Subcutaneous abdominal adipose tissue (tissue), 5 donors: ENCODE measurements around the gene HNRNPU.
A peak's percentile ranks its signal among the peaks of the same experiment; 100 is the strongest.
"Not testable (repeated sequence)": the region's sequence is repeated elsewhere in the genome, so short reads cannot be mapped to it uniquely, and the experiment has no call there.

Source experiments
- H3K27ac ChIP-seq: one replicate; pipeline ENCODE4 v1.7.0; 2013; ENCODE audit warnings: low read depth, mild to moderate bottlenecking, inconsistent platforms, low read length, moderate library complexity
- H3K27me3 ChIP-seq, 5 donors: one replicate each; pipeline ENCODE4 v1.7.0; 2013; ENCODE audit warnings: low read length in 5 of 5, inconsistent platforms in 1 of 5; ENCODE audit not compliant: control insufficient read depth in 5 of 5, insufficient read depth in 4 of 5
- H3K36me3 ChIP-seq, 5 donors: one replicate each; pipeline ENCODE4 v1.7.0; 2013; ENCODE audit warnings: low read length in 5 of 5; ENCODE audit not compliant: control insufficient read depth in 5 of 5, insufficient read depth in 5 of 5
- H3K4me1 ChIP-seq, 5 donors: one replicate each; pipeline ENCODE4 v1.7.0; 2013; ENCODE audit warnings: low read length in 5 of 5, mild to moderate bottlenecking in 3 of 5, moderate library complexity in 1 of 5; ENCODE audit not compliant: control insufficient read depth in 5 of 5, insufficient read depth in 5 of 5
- H3K4me3 ChIP-seq, 5 donors: one replicate each; pipeline ENCODE4 v1.7.0; 2013; ENCODE audit warnings: low read length in 5 of 5, low read depth in 1 of 5
- H3K9ac ChIP-seq, 5 donors: one replicate each; pipeline ENCODE4 v1.7.0; 2013; ENCODE audit warnings: low read length in 5 of 5, mild to moderate bottlenecking in 4 of 5, moderate library complexity in 3 of 5
- H3K9me3 ChIP-seq, 5 donors: one replicate each; pipeline ENCODE4 v1.7.0; 2013; ENCODE audit warnings: low read length in 5 of 5; ENCODE audit not compliant: control insufficient read depth in 5 of 5
- donor health status: healthy.
- donor health status: healthy.
- donor health status: healthy.
- donor health status: healthy.
- donor health status: healthy.

Gene HNRNPU

DNA sequence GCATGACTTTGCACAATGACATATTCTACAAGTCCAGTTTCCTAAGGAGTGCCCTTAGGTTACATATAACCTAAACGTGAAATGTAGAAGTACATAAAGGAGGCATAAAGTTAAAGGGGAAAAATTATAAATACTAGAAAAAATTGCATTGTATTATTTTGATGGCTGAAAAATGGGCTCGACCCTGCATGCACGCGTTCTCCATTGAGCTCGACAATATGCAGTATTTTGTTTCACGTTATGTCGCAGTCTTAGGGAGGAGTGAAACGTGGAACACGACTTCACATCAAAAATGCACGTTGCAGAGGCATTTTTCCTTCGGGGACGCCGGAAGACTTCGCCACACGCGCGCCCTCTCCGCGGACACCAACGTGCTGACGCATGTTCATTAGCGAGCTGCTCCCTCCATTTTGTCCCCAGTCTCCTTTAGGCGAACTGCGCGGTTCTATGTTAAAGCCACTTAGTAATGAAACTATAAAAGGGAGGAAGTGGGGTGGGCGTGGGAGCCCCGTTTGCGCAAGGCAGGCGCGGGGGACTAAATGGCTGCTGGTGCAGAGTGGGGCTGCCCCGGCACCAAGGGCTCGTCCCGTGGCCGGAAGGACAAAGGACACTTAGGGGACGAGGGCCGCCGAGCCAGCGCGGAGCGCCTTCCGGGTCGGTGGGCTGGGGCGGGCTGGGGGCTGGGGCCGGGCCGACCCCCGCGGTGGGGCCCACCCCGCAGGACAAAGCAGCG lies 29.6 kb downstream of the HNRNPU start:
- Histone ChIP-seq H3K27ac (peak overlapping the region; percentile 95), H3K36me3 (peaks cover 0 to 6% (median 5%) of the 10 kb centered on the region in 5 donors), H3K9me3 (no peaks in the 10 kb centered on the region), H3K4me3 (peak overlapping the region; percentile 69 to 91 (median 75)), H3K4me1 (peaks cover 0 to 26% (median 19%) of the 10 kb centered on the region in 5 donors), H3K27me3 (no peaks in the 10 kb centered on the region), H3K9ac (peak overlapping the region; percentile 8 to 89 (median 77))

DNA sequence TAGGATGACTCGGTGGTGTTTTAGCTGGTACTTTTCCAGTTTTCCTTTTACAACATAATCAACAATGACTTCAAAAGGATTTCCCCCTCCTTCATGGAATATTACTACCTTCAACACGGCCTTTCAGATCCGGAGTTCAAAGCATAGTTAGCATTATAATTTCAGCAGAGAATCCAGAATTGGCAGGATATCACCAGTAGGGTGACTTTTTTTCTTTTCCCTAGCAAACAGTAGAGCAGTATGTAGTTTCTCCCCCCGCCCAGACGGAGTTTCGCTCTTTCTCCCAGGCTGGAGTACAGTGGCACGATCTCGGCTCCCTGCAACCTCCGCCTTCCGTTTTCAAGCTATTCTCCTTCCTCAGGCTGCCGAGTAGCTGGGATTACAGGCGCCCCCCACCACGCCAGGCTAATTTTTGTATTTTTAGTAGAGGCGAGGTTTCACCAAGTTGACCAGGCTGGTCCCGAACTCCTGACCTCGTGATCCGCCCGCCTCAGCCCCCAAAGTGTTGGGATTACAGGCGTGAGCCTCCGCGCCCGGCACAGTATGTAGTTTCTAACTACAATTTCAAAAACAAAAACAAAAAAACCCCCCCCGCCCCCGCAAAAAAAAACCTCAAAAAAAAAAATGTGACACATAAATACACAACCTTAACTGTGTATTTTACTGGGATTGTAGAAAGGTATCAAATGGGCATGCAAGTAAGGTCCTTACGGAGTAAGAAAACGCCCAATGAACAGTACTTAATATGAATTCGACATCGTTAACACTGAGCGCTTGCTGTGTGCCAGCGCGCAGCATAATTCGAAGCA lies 30.4 kb downstream of the HNRNPU start:
- Histone ChIP-seq H3K9me3 (no peaks in the 10 kb centered on the region), H3K27ac (peak overlapping the region; percentile 95), H3K9ac (peak overlapping the region; percentile 12 to 89 (median 77)), H3K4me1 (peaks cover 0 to 26% (median 19%) of the 10 kb centered on the region in 5 donors), H3K27me3 (no peaks in the 10 kb centered on the region), H3K36me3 (peaks cover 0 to 5% (median 0%) of the 10 kb centered on the region in 5 donors), H3K4me3 (peak overlapping the region; percentile 69 to 91 (median 75))

DNA sequence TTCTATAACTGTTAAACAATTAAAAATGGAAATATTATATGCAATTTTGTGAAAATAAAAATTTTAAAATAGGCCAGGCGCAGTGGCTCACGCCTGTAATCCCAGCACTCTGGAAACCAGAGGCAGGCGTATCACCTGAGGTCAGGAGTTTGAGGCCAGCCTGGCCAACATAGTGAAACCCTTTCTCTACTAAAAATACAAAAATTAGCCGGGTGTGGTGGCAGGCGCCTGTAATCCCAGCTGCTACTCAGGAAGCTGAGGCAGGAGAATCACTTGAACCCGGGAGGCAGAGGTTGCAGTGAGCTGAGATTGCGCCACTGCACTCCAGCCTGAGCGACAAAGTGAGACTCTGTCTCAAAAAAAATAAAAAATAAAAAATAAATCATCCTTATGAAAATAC lies 31.1 kb downstream of the HNRNPU start:
- H3K9me3 ChIP-seq, H3K27me3 ChIP-seq, H3K36me3 ChIP-seq: not testable (repeated sequence)
- Histone ChIP-seq H3K9ac (peak overlapping the region in 4 of 5 donors; percentile 23 to 89 (median 73)), H3K4me3 (peak overlapping the region; percentile 69 to 91 (median 75)), H3K4me1 (peaks cover 0 to 26% (median 21%) of the 10 kb centered on the region in 5 donors), H3K27ac (peak overlapping the region; percentile 95)

DNA sequence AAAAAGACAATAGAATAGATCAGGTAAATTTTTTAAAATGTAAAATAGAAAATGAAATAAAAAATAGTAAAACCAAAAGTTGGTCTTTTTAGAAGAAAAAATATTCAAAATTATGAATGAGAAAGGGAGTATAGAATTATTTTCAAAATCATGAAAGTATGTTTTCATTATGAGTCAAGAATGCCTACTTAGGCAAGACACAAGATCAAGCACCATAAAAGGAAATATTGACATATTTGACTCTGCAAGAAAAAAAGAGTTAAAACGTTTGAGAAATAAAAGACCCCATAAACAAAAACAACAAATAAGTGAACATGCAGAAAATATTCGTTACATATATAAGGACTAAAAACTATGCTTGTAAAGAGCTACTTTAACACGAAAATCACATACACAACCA lies 33.7 kb downstream of the HNRNPU start:
- Histone ChIP-seq H3K9me3 (no peaks in the 10 kb centered on the region), H3K36me3 (no peaks in the 10 kb centered on the region), H3K27me3 (no peaks in the 10 kb centered on the region), H3K27ac (no peak overlapping the region), H3K9ac (no peak overlapping the region), H3K4me1 (peaks cover 0 to 9% (median 5%) of the 10 kb centered on the region in 5 donors), H3K4me3 (no peak overlapping the region)

DNA sequence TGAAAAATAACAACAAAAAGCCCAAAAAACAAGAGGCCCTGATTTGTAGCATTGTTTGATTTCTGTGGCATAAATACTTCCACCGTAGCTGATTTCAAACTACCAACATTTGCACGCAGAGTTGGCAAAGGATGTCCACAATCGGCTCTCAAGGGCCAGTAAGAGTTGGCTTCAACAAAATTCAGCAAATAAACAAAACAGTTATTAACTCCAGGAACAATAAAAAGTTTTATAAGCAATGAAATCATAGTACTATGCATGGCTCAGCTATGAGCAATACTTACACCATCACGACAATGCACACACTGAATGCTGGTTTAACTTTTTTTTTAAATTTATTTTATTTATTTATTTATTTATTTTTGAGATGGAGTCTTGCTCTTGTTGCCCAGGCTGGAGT lies 37.6 kb downstream of the HNRNPU start:
- Histone ChIP-seq H3K4me1 (peaks cover 0 to 3% (median 0%) of the 10 kb centered on the region in 5 donors), H3K36me3 (no peaks in the 10 kb centered on the region), H3K4me3 (no peak overlapping the region), H3K9ac (no peak overlapping the region), H3K9me3 (no peaks in the 10 kb centered on the region), H3K27ac (no peak overlapping the region), H3K27me3 (no peaks in the 10 kb centered on the region)

DNA sequence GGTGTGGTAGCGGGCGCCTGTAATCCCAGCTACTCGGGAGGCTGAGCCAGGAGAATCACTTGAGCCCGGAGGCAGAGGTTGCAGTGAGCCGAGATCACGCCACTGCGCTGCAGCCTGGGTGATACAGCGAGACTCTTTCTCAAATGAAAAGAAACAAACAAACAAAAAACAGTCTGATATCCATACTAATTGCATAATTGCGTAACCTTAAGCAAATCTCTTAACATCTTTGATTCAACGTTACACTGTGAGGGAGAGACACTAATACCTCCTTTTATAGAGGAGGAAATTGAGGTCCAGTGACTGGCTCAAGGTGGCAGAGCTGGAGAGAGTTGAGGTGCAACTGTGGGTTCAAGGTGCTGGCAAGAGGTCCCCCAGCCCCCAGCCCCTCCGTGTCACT lies 41.5 kb downstream of the HNRNPU start:
- H3K4me3 ChIP-seq, result no peak overlapping the region
- H3K36me3 ChIP-seq, result no peaks in the 10 kb centered on the region
- no peaks in the 10 kb centered on the region for H3K9me3 ChIP-seq
- no peaks in the 10 kb centered on the region for H3K4me1 ChIP-seq
- no peak overlapping the region for H3K27ac ChIP-seq
- no peaks in the 10 kb centered on the region for H3K27me3 ChIP-seq
- no peak overlapping the region for H3K9ac ChIP-seq

DNA sequence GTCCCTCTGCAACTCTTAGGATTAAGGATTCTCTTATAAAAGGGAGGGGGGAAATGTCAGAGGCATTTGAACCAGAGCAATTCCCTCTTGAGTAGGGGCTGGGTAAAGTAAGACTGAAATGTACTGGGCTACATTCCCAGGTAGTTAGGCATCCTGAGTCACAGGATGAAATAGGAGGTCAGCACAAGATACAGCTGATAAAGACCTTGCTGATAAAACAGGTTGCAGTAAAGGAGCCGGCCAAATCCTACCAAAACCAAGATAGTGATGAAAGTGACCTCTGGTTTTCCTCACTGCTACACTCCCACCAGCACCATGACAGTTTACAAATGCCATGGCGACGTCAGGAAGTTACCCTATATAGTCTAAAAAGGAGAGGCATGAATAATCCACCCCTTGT lies 43.2 kb downstream of the HNRNPU start:
- Histone ChIP-seq H3K4me1 (no peaks in the 10 kb centered on the region), H3K27me3 (no peaks in the 10 kb centered on the region), H3K27ac (no peak overlapping the region), H3K36me3 (no peaks in the 10 kb centered on the region), H3K9ac (no peak overlapping the region), H3K9me3 (no peaks in the 10 kb centered on the region), H3K4me3 (no peak overlapping the region)

DNA sequence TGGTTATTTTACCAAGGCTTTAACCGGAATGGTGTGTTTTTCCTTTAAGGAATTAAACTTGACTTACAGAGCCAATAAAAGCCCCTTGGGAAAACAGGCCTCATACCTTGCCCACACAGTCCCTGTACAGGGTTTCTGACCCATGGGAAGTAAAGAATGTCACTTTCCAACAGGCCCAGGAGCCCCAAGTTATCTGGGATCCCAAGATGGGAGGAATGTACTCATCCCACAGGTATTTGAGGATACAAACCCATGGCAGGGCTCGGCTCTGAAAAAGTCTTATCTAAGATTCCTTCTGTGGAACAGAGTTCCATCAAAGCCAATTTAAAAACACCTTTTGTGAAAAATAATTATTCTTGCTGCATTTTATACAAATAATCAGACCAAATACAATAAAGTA lies 44.2 kb downstream of the HNRNPU start:
- H3K27ac ChIP-seq, result no peak overlapping the region
- H3K9ac ChIP-seq, result no peak overlapping the region
- H3K4me1 ChIP-seq, result no peaks in the 10 kb centered on the region
- no peak overlapping the region for H3K4me3 ChIP-seq
- H3K27me3 ChIP-seq, result no peaks in the 10 kb centered on the region
- no peaks in the 10 kb centered on the region for H3K36me3 ChIP-seq
- no peaks in the 10 kb centered on the region for H3K9me3 ChIP-seq

DNA sequence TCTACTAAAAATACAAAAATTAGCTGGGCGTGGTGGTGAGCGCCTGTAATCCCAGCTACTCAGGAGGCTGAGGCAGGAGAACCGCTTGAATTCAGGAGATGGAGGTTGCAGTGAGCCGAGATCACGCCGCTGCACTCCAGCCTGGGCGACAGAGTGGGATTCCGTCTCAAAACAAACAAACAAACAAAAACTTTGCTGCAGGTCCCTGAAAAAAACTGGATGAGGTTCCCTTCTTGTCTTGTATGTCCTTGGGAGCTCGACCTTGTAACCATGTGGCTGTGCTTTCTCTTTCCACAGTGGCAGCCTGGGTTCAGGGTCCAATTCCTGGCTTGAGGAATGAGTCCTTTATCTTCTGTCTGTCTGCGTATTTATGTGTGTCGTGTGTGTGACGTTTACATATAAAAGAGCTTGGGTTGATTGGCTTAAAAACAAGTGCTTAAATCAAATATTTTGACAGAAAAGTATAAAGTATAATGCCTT lies 46.9 kb downstream of the HNRNPU start:
- Histone ChIP-seq H3K9me3 (no peaks in the 10 kb centered on the region), H3K36me3 (no peaks in the 10 kb centered on the region), H3K4me3 (no peak overlapping the region), H3K9ac (no peak overlapping the region), H3K4me1 (no peaks in the 10 kb centered on the region), H3K27ac (no peak overlapping the region), H3K27me3 (peaks cover 0 to 2% (median 0%) of the 10 kb centered on the region in 5 donors)

DNA sequence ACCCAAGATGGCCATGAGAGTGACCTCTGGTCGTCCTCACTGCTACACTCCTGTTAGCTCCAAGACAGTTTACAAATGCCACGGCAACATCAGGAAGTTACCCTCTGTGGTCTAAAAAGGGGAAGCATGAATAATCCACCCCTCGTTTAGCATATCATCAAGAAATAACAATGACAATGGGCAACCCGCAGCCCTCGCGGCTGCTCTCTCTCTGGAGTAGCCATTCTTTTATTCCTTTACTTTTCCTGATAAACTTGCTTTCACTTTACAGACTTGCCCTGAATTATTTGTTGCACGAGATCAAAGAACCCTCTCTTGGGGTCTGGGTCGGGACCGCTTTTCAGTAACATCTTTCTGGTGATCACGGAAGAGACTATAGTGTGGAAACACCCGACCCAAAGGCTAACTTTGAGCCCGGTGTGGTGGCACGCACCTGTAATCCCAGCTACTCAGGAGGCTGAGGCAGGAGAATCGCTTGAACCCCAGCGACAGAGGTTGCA lies 48.7 kb downstream of the HNRNPU start:
- Histone ChIP-seq H3K36me3 (no peaks in the 10 kb centered on the region), H3K9me3 (no peaks in the 10 kb centered on the region), H3K4me1 (no peaks in the 10 kb centered on the region), H3K4me3 (peak overlapping the region in 4 of 5 donors; percentile 34 to 50 (median 42)), H3K9ac (no peak overlapping the region), H3K27ac (no peak overlapping the region), H3K27me3 (peaks cover 0 to 2% (median 0%) of the 10 kb centered on the region in 5 donors)
